Measurements from ENCODE around the gene SPESP1. TPM values are rescaled to one million over a fixed set of nuclear protein-coding genes. Genes with fewer than 3 reads are reported as not detected.

SPESP1 gene
- total and polyA plus RNA-seq, 8 donors = 1.6 to 19.8 (median 2.6) TPM; not detected in 1

DNA sequence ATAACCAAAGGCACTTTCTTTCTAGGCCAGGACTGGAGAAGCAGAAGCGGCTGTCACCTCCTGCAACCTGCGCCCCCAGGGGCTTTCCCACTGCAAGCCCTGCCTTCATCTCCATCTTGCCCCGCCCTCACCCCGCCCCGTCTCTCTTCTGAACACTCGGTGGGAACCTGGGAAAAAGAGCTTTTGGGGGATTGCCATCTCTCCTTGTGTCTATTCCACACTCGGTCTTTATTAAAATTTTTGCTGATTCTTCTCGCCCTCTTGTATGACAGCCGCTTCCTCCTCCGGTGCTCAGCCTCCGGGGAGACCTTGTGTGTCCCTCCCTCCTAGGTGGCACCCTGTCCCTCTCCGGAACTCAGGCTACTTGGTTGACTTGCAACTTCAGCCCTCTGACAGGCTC is 41.9 kb upstream of the SPESP1 start:
- H3K4me3 ChIP-seq = no peak overlapping the region
- H3K36me3 ChIP-seq = no peaks in the 10 kb centered on the region
- DNase-seq = no peak
- 52 to 77% (median 56%) methylated on average over 12 of the region's 12 CpGs for WGBS, 5 donors
- TF ChIP-seq, protein P1, sequence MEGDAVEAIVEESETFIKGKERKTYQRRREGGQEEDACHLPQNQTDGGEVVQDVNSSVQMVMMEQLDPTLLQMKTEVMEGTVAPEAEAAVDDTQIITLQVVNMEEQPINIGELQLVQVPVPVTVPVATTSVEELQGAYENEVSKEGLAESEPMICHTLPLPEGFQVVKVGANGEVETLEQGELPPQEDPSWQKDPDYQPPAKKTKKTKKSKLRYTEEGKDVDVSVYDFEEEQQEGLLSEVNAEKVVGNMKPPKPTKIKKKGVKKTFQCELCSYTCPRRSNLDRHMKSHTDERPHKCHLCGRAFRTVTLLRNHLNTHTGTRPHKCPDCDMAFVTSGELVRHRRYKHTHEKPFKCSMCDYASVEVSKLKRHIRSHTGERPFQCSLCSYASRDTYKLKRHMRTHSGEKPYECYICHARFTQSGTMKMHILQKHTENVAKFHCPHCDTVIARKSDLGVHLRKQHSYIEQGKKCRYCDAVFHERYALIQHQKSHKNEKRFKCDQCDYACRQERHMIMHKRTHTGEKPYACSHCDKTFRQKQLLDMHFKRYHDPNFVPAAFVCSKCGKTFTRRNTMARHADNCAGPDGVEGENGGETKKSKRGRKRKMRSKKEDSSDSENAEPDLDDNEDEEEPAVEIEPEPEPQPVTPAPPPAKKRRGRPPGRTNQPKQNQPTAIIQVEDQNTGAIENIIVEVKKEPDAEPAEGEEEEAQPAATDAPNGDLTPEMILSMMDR (IDR thresholded peaks at IDR 0.05) = no peak
- TF ChIP-seq POLR2A (IDR thresholded peaks at IDR 0.05) (no peak), EP300 (IDR thresholded peaks at IDR 0.05) (no peak), POLR2AphosphoS5 (IDR thresholded peaks at IDR 0.05) (no peak)
- no peak overlapping the region for H3K27ac ChIP-seq
- H3K9me3 ChIP-seq = no peaks in the 10 kb centered on the region
- H3K4me1 ChIP-seq = peaks cover 0 to 12% (median 5%) of the 10 kb centered on the region in 4 donors
- no peaks in the 10 kb centered on the region for H3K27me3 ChIP-seq
- intact Hi-C loops (cut with DNase I; ENCODE audit: low total_unique reads) = no loop called here

DNA sequence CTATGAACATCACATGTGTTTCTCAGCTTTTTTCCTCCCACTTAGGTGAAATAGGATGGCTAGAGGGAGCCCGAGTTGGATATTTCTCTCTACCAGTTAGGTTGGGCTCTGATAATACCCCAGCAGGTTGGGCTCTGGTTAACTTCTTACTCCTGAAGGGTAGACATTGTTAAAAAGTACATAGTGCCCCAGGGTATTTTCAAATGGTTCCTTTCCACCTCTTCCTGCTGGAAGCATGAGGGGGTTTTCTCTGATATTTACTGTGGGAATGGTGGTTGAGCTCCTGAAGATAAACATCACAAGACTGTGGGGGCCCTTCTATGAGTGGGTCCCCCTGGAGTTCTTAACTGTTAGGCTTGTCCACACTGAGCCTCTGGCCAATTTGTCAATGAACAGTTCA is 36.1 kb upstream of the SPESP1 start:
- Histone ChIP-seq H3K27ac (no peak overlapping the region), H3K9me3 (no peaks in the 10 kb centered on the region), H3K36me3 (no peaks in the 10 kb centered on the region), H3K4me1 (no peaks in the 10 kb centered on the region), H3K27me3 (peaks cover 0 to 13% (median 0%) of the 10 kb centered on the region in 3 donors), H3K4me3 (no peak overlapping the region)
- TF ChIP-seq POLR2A (IDR thresholded peaks at IDR 0.05) (no peak), EP300 (IDR thresholded peaks at IDR 0.05) (no peak), POLR2AphosphoS5 (IDR thresholded peaks at IDR 0.05) (no peak)
- TF ChIP-seq, protein P1 (IDR thresholded peaks at IDR 0.05) = no peak
- WGBS, 5 donors = 43 to 81% (median 67%) methylated on average over 1 of the region's 1 CpG
- DNase-seq = no peak
- intact Hi-C loops (cut with DNase I; ENCODE audit: low total_unique reads) = no loop called here

DNA sequence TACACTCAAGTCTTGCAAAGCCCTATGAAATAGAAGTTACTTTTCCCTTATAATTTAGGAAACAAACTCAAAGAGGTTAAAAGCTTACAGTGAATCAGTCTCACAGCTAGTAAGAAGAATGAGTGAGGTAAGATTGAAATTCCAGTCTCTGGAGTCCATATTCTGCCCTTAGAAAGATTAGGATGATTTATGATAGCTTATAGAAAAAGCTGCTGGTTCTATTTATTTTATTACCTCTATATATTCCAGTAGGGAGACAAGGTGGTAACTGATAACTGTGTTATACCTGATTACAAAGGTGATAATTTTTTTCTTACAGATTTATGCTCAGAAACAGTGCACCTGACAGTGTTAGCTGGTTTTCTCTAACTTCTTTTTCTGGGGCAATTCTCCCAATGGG is 34.1 kb upstream of the SPESP1 start:
- Histone ChIP-seq H3K27ac (no peak overlapping the region), H3K27me3 (peaks cover 0 to 18% (median 0%) of the 10 kb centered on the region in 3 donors), H3K36me3 (no peaks in the 10 kb centered on the region), H3K4me3 (no peak overlapping the region), H3K4me1 (no peaks in the 10 kb centered on the region), H3K9me3 (no peaks in the 10 kb centered on the region)
- no peak for DNase-seq
- intact Hi-C loops (cut with DNase I; ENCODE audit: low total_unique reads) = no loop called here
- TF ChIP-seq, protein P1 (IDR thresholded peaks at IDR 0.05) = no peak
- TF ChIP-seq EP300 (IDR thresholded peaks at IDR 0.05) = no peak
- no peak for TF ChIP-seq POLR2A (IDR thresholded peaks at IDR 0.05)
- no peak for TF ChIP-seq POLR2AphosphoS5 (IDR thresholded peaks at IDR 0.05)

DNA sequence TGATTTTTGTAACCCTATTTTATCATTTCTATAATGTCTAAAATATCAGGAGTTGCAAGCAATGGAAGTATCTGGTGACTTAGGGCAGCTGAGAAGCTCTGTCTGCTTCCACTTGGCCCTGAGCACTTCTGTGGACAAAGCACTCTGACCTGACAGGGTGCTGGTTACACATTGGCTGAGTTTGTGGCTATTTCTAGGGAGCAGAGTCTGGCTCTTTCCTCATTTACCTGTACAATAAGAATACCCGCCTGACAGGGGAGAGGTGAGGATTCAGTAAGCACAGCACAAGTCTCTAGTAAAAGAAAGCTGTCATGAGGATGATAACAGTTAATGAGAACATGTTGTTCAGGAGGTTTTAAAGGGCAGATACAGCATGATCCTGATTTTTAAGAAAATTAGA is 33.3 kb upstream of the SPESP1 start:
- Histone ChIP-seq H3K27ac (no peak overlapping the region), H3K4me1 (no peaks in the 10 kb centered on the region), H3K27me3 (peaks cover 0 to 24% (median 0%) of the 10 kb centered on the region in 3 donors), H3K9me3 (no peaks in the 10 kb centered on the region), H3K4me3 (no peak overlapping the region), H3K36me3 (no peaks in the 10 kb centered on the region)
- no peak for DNase-seq
- TF ChIP-seq POLR2AphosphoS5 (IDR thresholded peaks at IDR 0.05) (no peak), EP300 (IDR thresholded peaks at IDR 0.05) (no peak), POLR2A (IDR thresholded peaks at IDR 0.05) (no peak)
- TF ChIP-seq, protein P1 (IDR thresholded peaks at IDR 0.05) = no peak
- 71 to 93% (median 84%) methylated on average over 1 of the region's 1 CpG for WGBS, 5 donors
- intact Hi-C loops (cut with DNase I; ENCODE audit: low total_unique reads) = no loop called here
